ENCODE data around the gene COX6A1.

Gene COX6A1

GRCh38 chr12:120437735-120438494 lies at the start of gene COX6A1:
COX6A1 (plus strand) TSS chr12:120438113; CDS start chr12:120438127, 14 bp downstream.
- H3K27me3 ChIP-seq (ENCODE audit: control insufficient read depth in 2 of 2, insufficient read depth in 2 of 2, low read length in 2 of 2): no peaks in the 10 kb centered on the region
- H3K4me3 ChIP-seq (ENCODE audit: low read length in 2 of 2): peak within 1 kb of the TSS; percentile 83 to 87
- peak within 1 kb of the TSS; percentile 83 to 88 for H3K27ac ChIP-seq (ENCODE audit: low read depth in 2 of 2, low read length in 2 of 2)
- H3K9me3 ChIP-seq (ENCODE audit: control insufficient read depth in 2 of 2, low read length in 2 of 2): no peaks in the 10 kb centered on the region
- peaks cover 10 to 17% of the 10 kb centered on the region in 2 donors for H3K36me3 ChIP-seq (ENCODE audit: control insufficient read depth in 2 of 2, insufficient read depth in 2 of 2, low read length in 2 of 2)
- H3K4me1 ChIP-seq (ENCODE audit: control insufficient read depth in 2 of 2, insufficient read depth in 2 of 2, low read length in 2 of 2): peaks cover 9 to 14% of the 10 kb centered on the region in 2 donors
- H3K9ac ChIP-seq (ENCODE audit: low read depth in 1 of 2, low read length in 2 of 2): peak within 1 kb of the TSS; percentile 60 to 92

GRCh38 chr12:120388691-120389481 lies 49.0 kb upstream of the COX6A1 start:
- Histone ChIP-seq H3K9me3 (ENCODE audit: control insufficient read depth in 2 of 2, low read length in 2 of 2) (no peaks in the 10 kb centered on the region), H3K27me3 (ENCODE audit: control insufficient read depth in 2 of 2, insufficient read depth in 2 of 2, low read length in 2 of 2) (peaks cover 2 to 3% of the 10 kb centered on the region in 2 donors), H3K4me1 (ENCODE audit: control insufficient read depth in 2 of 2, insufficient read depth in 2 of 2, low read length in 2 of 2) (no peaks in the 10 kb centered on the region), H3K9ac (ENCODE audit: low read depth in 1 of 2, low read length in 2 of 2) (no peak overlapping the region), H3K36me3 (ENCODE audit: control insufficient read depth in 2 of 2, insufficient read depth in 2 of 2, low read length in 2 of 2) (no peaks in the 10 kb centered on the region), H3K4me3 (ENCODE audit: low read length in 2 of 2) (no peak overlapping the region), H3K27ac (ENCODE audit: low read depth in 2 of 2, low read length in 2 of 2) (no peak overlapping the region)

- Histone ChIP-seq H3K4me1 (ENCODE audit: control insufficient read depth in 2 of 2, insufficient read depth in 2 of 2, low read length in 2 of 2) (peaks cover 3 to 5% of the 10 kb centered on the region in 2 donors), H3K9me3 (ENCODE audit: control insufficient read depth in 2 of 2, low read length in 2 of 2) (no peaks in the 10 kb centered on the region), H3K27ac (ENCODE audit: low read depth in 2 of 2, low read length in 2 of 2) (no peak overlapping the region), H3K27me3 (ENCODE audit: control insufficient read depth in 2 of 2, insufficient read depth in 2 of 2, low read length in 2 of 2) (peaks cover 2 to 3% of the 10 kb centered on the region in 2 donors), H3K36me3 (ENCODE audit: control insufficient read depth in 2 of 2, insufficient read depth in 2 of 2, low read length in 2 of 2) (no peaks in the 10 kb centered on the region), H3K9ac (ENCODE audit: low read depth in 1 of 2, low read length in 2 of 2) (no peak overlapping the region), H3K4me3 (ENCODE audit: low read length in 2 of 2) (no peak overlapping the region)
These were observed 47.3 kb upstream of the COX6A1 start for GRCh38 chr12:120390540-120391120.

GRCh38 chr12:120394483-120395367 lies 43.2 kb upstream of the COX6A1 start:
- Histone ChIP-seq H3K36me3 (ENCODE audit: control insufficient read depth in 2 of 2, insufficient read depth in 2 of 2, low read length in 2 of 2) (no peaks in the 10 kb centered on the region), H3K27me3 (ENCODE audit: control insufficient read depth in 2 of 2, insufficient read depth in 2 of 2, low read length in 2 of 2) (peaks cover 0 to 2% of the 10 kb centered on the region in 2 donors), H3K4me3 (ENCODE audit: low read length in 2 of 2) (peak overlapping the region; percentile 6 to 26), H3K9me3 (ENCODE audit: control insufficient read depth in 2 of 2, low read length in 2 of 2) (no peaks in the 10 kb centered on the region), H3K4me1 (ENCODE audit: control insufficient read depth in 2 of 2, insufficient read depth in 2 of 2, low read length in 2 of 2) (peaks cover 3 to 5% of the 10 kb centered on the region in 2 donors), H3K27ac (ENCODE audit: low read depth in 2 of 2, low read length in 2 of 2) (peak overlapping the region; percentile 16 to 54), H3K9ac (ENCODE audit: low read depth in 1 of 2, low read length in 2 of 2) (peak overlapping the region; percentile 52 to 57)

GRCh38 chr12:120397824-120398540 lies 39.9 kb upstream of the COX6A1 start:
- Histone ChIP-seq H3K27me3 (ENCODE audit: control insufficient read depth in 2 of 2, insufficient read depth in 2 of 2, low read length in 2 of 2) (peaks cover 0 to 2% of the 10 kb centered on the region in 2 donors), H3K9ac (ENCODE audit: low read depth in 1 of 2, low read length in 2 of 2) (no peak overlapping the region), H3K9me3 (ENCODE audit: control insufficient read depth in 2 of 2, low read length in 2 of 2) (no peaks in the 10 kb centered on the region), H3K27ac (ENCODE audit: low read depth in 2 of 2, low read length in 2 of 2) (no peak overlapping the region), H3K4me3 (ENCODE audit: low read length in 2 of 2) (no peak overlapping the region), H3K4me1 (ENCODE audit: control insufficient read depth in 2 of 2, insufficient read depth in 2 of 2, low read length in 2 of 2) (peaks cover 3 to 5% of the 10 kb centered on the region in 2 donors), H3K36me3 (ENCODE audit: control insufficient read depth in 2 of 2, insufficient read depth in 2 of 2, low read length in 2 of 2) (no peaks in the 10 kb centered on the region)

GRCh38 chr12:120399531-120399930 lies 38.4 kb upstream of the COX6A1 start:
- Histone ChIP-seq H3K4me1 (ENCODE audit: control insufficient read depth in 2 of 2, insufficient read depth in 2 of 2, low read length in 2 of 2) (no peaks in the 10 kb centered on the region), H3K27me3 (ENCODE audit: control insufficient read depth in 2 of 2, insufficient read depth in 2 of 2, low read length in 2 of 2) (peaks cover 0 to 2% of the 10 kb centered on the region in 2 donors), H3K4me3 (ENCODE audit: low read length in 2 of 2) (no peak overlapping the region), H3K27ac (ENCODE audit: low read depth in 2 of 2, low read length in 2 of 2) (no peak overlapping the region), H3K36me3 (ENCODE audit: control insufficient read depth in 2 of 2, insufficient read depth in 2 of 2, low read length in 2 of 2) (no peaks in the 10 kb centered on the region), H3K9ac (ENCODE audit: low read depth in 1 of 2, low read length in 2 of 2) (no peak overlapping the region), H3K9me3 (ENCODE audit: control insufficient read depth in 2 of 2, low read length in 2 of 2) (no peaks in the 10 kb centered on the region)

GRCh38 chr12:120402217-120402616 lies 35.7 kb upstream of the COX6A1 start:
- no peak overlapping the region for H3K27ac ChIP-seq (ENCODE audit: low read depth in 2 of 2, low read length in 2 of 2)
- no peak overlapping the region for H3K4me3 ChIP-seq (ENCODE audit: low read length in 2 of 2)
- peaks cover 0 to 4% of the 10 kb centered on the region in 2 donors for H3K4me1 ChIP-seq (ENCODE audit: control insufficient read depth in 2 of 2, insufficient read depth in 2 of 2, low read length in 2 of 2)
- H3K36me3 ChIP-seq (ENCODE audit: control insufficient read depth in 2 of 2, insufficient read depth in 2 of 2, low read length in 2 of 2): no peaks in the 10 kb centered on the region
- peaks cover 0 to 2% of the 10 kb centered on the region in 2 donors for H3K27me3 ChIP-seq (ENCODE audit: control insufficient read depth in 2 of 2, insufficient read depth in 2 of 2, low read length in 2 of 2)
- H3K9me3 ChIP-seq (ENCODE audit: control insufficient read depth in 2 of 2, low read length in 2 of 2): no peaks in the 10 kb centered on the region
- no peak overlapping the region for H3K9ac ChIP-seq (ENCODE audit: low read depth in 1 of 2, low read length in 2 of 2)

GRCh38 chr12:120403869-120404268 lies 34.0 kb upstream of the COX6A1 start:
- Histone ChIP-seq H3K4me1 (ENCODE audit: control insufficient read depth in 2 of 2, insufficient read depth in 2 of 2, low read length in 2 of 2) (peaks cover 0 to 4% of the 10 kb centered on the region in 2 donors), H3K9ac (ENCODE audit: low read depth in 1 of 2, low read length in 2 of 2) (no peak overlapping the region), H3K27ac (ENCODE audit: low read depth in 2 of 2, low read length in 2 of 2) (no peak overlapping the region), H3K36me3 (ENCODE audit: control insufficient read depth in 2 of 2, insufficient read depth in 2 of 2, low read length in 2 of 2) (no peaks in the 10 kb centered on the region), H3K27me3 (ENCODE audit: control insufficient read depth in 2 of 2, insufficient read depth in 2 of 2, low read length in 2 of 2) (no peaks in the 10 kb centered on the region), H3K4me3 (ENCODE audit: low read length in 2 of 2) (no peak overlapping the region), H3K9me3 (ENCODE audit: control insufficient read depth in 2 of 2, low read length in 2 of 2) (no peaks in the 10 kb centered on the region)

- Histone ChIP-seq H3K9ac (ENCODE audit: low read depth in 1 of 2, low read length in 2 of 2) (no peak overlapping the region), H3K36me3 (ENCODE audit: control insufficient read depth in 2 of 2, insufficient read depth in 2 of 2, low read length in 2 of 2) (no peaks in the 10 kb centered on the region), H3K27ac (ENCODE audit: low read depth in 2 of 2, low read length in 2 of 2) (no peak overlapping the region), H3K4me3 (ENCODE audit: low read length in 2 of 2) (no peak overlapping the region), H3K4me1 (ENCODE audit: control insufficient read depth in 2 of 2, insufficient read depth in 2 of 2, low read length in 2 of 2) (peaks cover 0 to 4% of the 10 kb centered on the region in 2 donors), H3K9me3 (ENCODE audit: control insufficient read depth in 2 of 2, low read length in 2 of 2) (no peaks in the 10 kb centered on the region), H3K27me3 (ENCODE audit: control insufficient read depth in 2 of 2, insufficient read depth in 2 of 2, low read length in 2 of 2) (no peaks in the 10 kb centered on the region)
These were observed 33.6 kb upstream of the COX6A1 start for GRCh38 chr12:120404271-120404670.
